Activated CD4-positive, alpha-beta T cell treated with anti-CD3 and anti-CD28 coated beads for 36 hours (primary cell): ENCODE measurements around the gene BRI3. TPM values are rescaled to one million over a fixed set of nuclear protein-coding genes. Genes with fewer than 3 reads are reported as not detected.
A peak's percentile ranks its signal among the peaks of the same experiment; 100 is the strongest.

ENCODE experiments used
- ATAC-seq: fragments of 200-7000 bp; cut with Tn5 transposase; one replicate; pipeline ENCODE4 v1.10.0; 2021; ENCODE audit warnings: mild to moderate bottlenecking, moderate library complexity
- CTCF ChIA-PET: fragments of 350-600 bp; sonication (Branson Sonifier 250); formaldehyde crosslinking; loops from one replicate; lab custom pipeline; 2021; ENCODE audit warnings: antibody characterized with exemption; lab: Charles Lee
- POLR2A ChIA-PET: fragments of 350-600 bp; sonication (Branson Sonifier 250); formaldehyde crosslinking; loops from one replicate; lab custom pipeline; 2021; ENCODE audit warnings: antibody characterized with exemption, inconsistent platforms; lab: Charles Lee
- DNase-seq: peaks from one replicate; pipeline ENCODE4 v3.0.0-alpha.2; 2020
- H3K27ac Mint-ChIP-seq: one replicate; pipeline ENCODE4 v1.8.0; 2021; ENCODE audit warnings: mixed read lengths
- H3K27me3 Mint-ChIP-seq: one replicate; pipeline ENCODE4 v1.8.0; 2021; ENCODE audit warnings: mixed read lengths
- H3K36me3 Mint-ChIP-seq: one replicate; pipeline ENCODE4 v1.8.0; 2021; ENCODE audit warnings: low read depth, mixed read lengths
- H3K4me1 Mint-ChIP-seq: one replicate; pipeline ENCODE4 v1.8.0; 2021; ENCODE audit warnings: mixed read lengths
- H3K4me3 Mint-ChIP-seq: one replicate; pipeline ENCODE4 v1.8.0; 2021; ENCODE audit warnings: mild to moderate bottlenecking, moderate library complexity, mixed read lengths
- H3K9me3 Mint-ChIP-seq: one replicate; pipeline ENCODE4 v1.8.0; 2021; ENCODE audit warnings: low read depth, mixed read lengths
- intact Hi-C, 2 experiments: fragments of 100-400 bp; cut with DNase I in 1 of 2; cut with micrococcal nuclease in 1 of 2; formaldehyde crosslinking; loops; one replicate each; pipeline versions ENCODE4 v1.14.2 to v1.15.1; 2022 to 2024; cut with DNase I, micrococcal nuclease
- total RNA-seq, 2 experiments: library from RNA; stranded (reverse); gene quantifications; one replicate each; pipeline ENCODE4 v1.2.3, GENCODE V29; 2021

The BRI3 gene
- total RNA-seq, 2 experiments from 2014 or later, result 45.1 to 47.6 TPM

GRCh38 chr7:98254516-98254915 lies 27.0 kb upstream of the BRI3 start:
- Mint-ChIP-seq H3K4me3 (no peak overlapping the region), H3K9me3 (no peaks in the 10 kb centered on the region), H3K36me3 (peaks cover 29% of the 10 kb centered on the region), H3K27me3 (no peaks in the 10 kb centered on the region), H3K4me1 (peaks cover 36% of the 10 kb centered on the region), H3K27ac (peak overlapping the region; percentile 84)
- intact Hi-C loops, result loop anchor here in 1 of 2 experiments (5.0 kb wide), 1 partner anchor 888 kb away; the partner anchor contains the start of gene SMURF1
- DNase-seq, result no peak
- ChIA-PET POLR2A (no interaction called here), CTCF (interaction anchor here (0.8 to 1.2 kb wide), 2 partner anchors 40 to 147 kb away, joined by 3 read pairs; partner anchors contain the start of gene BAIAP2L1)
- no peak for ATAC-seq

GRCh38 chr7:98254951-98255610 lies 26.4 kb upstream of the BRI3 start:
- Mint-ChIP-seq H3K36me3 (peaks cover 25% of the 10 kb centered on the region), H3K9me3 (no peaks in the 10 kb centered on the region), H3K27me3 (no peaks in the 10 kb centered on the region), H3K4me3 (no peak overlapping the region), H3K4me1 (peaks cover 30% of the 10 kb centered on the region), H3K27ac (peak overlapping the region; percentile 84)
- DNase-seq (peak; percentile 37), ATAC-seq (peak; percentile 1)
- CTCF ChIA-PET, result interaction anchor here (0.8 to 1.2 kb wide), 2 partner anchors 39 to 146 kb away, joined by 3 read pairs; partner anchors contain the start of gene BAIAP2L1
- POLR2A ChIA-PET, result no interaction called here
- intact Hi-C loops, result loop anchor here in 1 of 2 experiments (5.0 kb wide), 1 partner anchor 887 kb away; the partner anchor contains the start of gene SMURF1

GRCh38 chr7:98256431-98256830 lies 25.1 kb upstream of the BRI3 start:
- Mint-ChIP-seq H3K27ac (peak overlapping the region; percentile 29), H3K4me1 (peaks cover 24% of the 10 kb centered on the region), H3K36me3 (peaks cover 30% of the 10 kb centered on the region), H3K9me3 (no peaks in the 10 kb centered on the region), H3K27me3 (no peaks in the 10 kb centered on the region), H3K4me3 (no peak overlapping the region)
- ChIA-PET POLR2A (no interaction called here), CTCF (no interaction called here)
- ATAC-seq (no peak), DNase-seq (no peak)
- intact Hi-C loops, result no loop called here

GRCh38 chr7:98257701-98258100 lies 23.8 kb upstream of the BRI3 start:
- no peak for ATAC-seq
- CTCF ChIA-PET, result no interaction called here
- POLR2A ChIA-PET, result no interaction called here
- DNase-seq, result no peak
- Mint-ChIP-seq H3K4me1 (peaks cover 22% of the 10 kb centered on the region), H3K9me3 (no peaks in the 10 kb centered on the region), H3K36me3 (peaks cover 35% of the 10 kb centered on the region), H3K27ac (no peak overlapping the region), H3K4me3 (no peak overlapping the region), H3K27me3 (no peaks in the 10 kb centered on the region)
- intact Hi-C loops, result no loop called here

GRCh38 chr7:98265841-98266271 lies 15.6 kb upstream of the BRI3 start:
- Mint-ChIP-seq H3K9me3 (no peaks in the 10 kb centered on the region), H3K36me3 (peaks cover 15% of the 10 kb centered on the region), H3K27ac (peak overlapping the region; percentile 53), H3K4me3 (no peak overlapping the region), H3K27me3 (no peaks in the 10 kb centered on the region), H3K4me1 (peaks cover 5% of the 10 kb centered on the region)
- no peak for DNase-seq
- ChIA-PET CTCF (interaction anchor here (0.5 kb wide), 1 partner anchor 429 kb away, joined by 3 read pairs; no protein-coding TSS in a partner anchor), POLR2A (no interaction called here)
- intact Hi-C loops, result no loop called here
- ATAC-seq, result no peak

GRCh38 chr7:98266840-98267239 lies 14.6 kb upstream of the BRI3 start:
- Mint-ChIP-seq H3K4me1 (peaks cover 5% of the 10 kb centered on the region), H3K27me3 (no peaks in the 10 kb centered on the region), H3K27ac (no peak overlapping the region), H3K36me3 (peaks cover 12% of the 10 kb centered on the region), H3K9me3 (no peaks in the 10 kb centered on the region), H3K4me3 (no peak overlapping the region)
- DNase-seq, result no peak
- POLR2A ChIA-PET, result interaction anchor here (0.6 kb wide), 1 partner anchor 22 kb away, joined by 3 read pairs; no protein-coding TSS in a partner anchor
- CTCF ChIA-PET, result no interaction called here
- intact Hi-C loops, result no loop called here
- no peak for ATAC-seq

- Mint-ChIP-seq H3K4me1 (peaks cover 5% of the 10 kb centered on the region), H3K27me3 (no peaks in the 10 kb centered on the region), H3K27ac (no peak overlapping the region), H3K4me3 (no peak overlapping the region), H3K9me3 (no peaks in the 10 kb centered on the region), H3K36me3 (peaks cover 11% of the 10 kb centered on the region)
- ChIA-PET POLR2A (interaction anchor here (0.7 kb wide), 1 partner anchor 15 kb away, joined by 3 read pairs; no protein-coding TSS in a partner anchor), CTCF (no interaction called here)
- intact Hi-C loops, result no loop called here
- ATAC-seq (no peak), DNase-seq (no peak)
These were observed 14.2 kb upstream of the BRI3 start for GRCh38 chr7:98267303-98267702.

- H3K4me3 Mint-ChIP-seq, result no peak overlapping the region
- DNase-seq (no peak), ATAC-seq (no peak)
- no peak overlapping the region for H3K27ac Mint-ChIP-seq
- no peaks in the 10 kb centered on the region for H3K9me3 Mint-ChIP-seq
- no peaks in the 10 kb centered on the region for H3K27me3 Mint-ChIP-seq
- CTCF ChIA-PET, result no interaction called here
- POLR2A ChIA-PET, result interaction anchor here (0.7 kb wide), 1 partner anchor 13 kb away, joined by 3 read pairs; no protein-coding TSS in a partner anchor
- intact Hi-C loops, result no loop called here
- H3K4me1 Mint-ChIP-seq, result peaks cover 2% of the 10 kb centered on the region
- H3K36me3 Mint-ChIP-seq, result peaks cover 2% of the 10 kb centered on the region
These were observed 5.2 kb upstream of the BRI3 start for GRCh38 chr7:98276241-98276761.

- ATAC-seq (no peak), DNase-seq (no peak)
- Mint-ChIP-seq H3K27ac (no peak overlapping the region), H3K27me3 (no peaks in the 10 kb centered on the region), H3K9me3 (no peaks in the 10 kb centered on the region), H3K36me3 (peaks cover 6% of the 10 kb centered on the region), H3K4me1 (peaks cover 12% of the 10 kb centered on the region), H3K4me3 (no peak overlapping the region)
- intact Hi-C loops, result no loop called here
- POLR2A ChIA-PET, result no interaction called here
- CTCF ChIA-PET, result interaction anchor here (0.7 to 0.9 kb wide), 2 partner anchors 199 to 257 kb away, joined by 3 read pairs; no protein-coding TSS in a partner anchor
These were observed 3.1 kb upstream of the BRI3 start for GRCh38 chr7:98278408-98278807.

- no peaks in the 10 kb centered on the region for H3K27me3 Mint-ChIP-seq
- peaks cover 6% of the 10 kb centered on the region for H3K36me3 Mint-ChIP-seq
- ATAC-seq (no peak), DNase-seq (no peak)
- no peaks in the 10 kb centered on the region for H3K9me3 Mint-ChIP-seq
- H3K4me1 Mint-ChIP-seq, result peaks cover 15% of the 10 kb centered on the region
- POLR2A ChIA-PET, result no interaction called here
- no peak overlapping the region for H3K27ac Mint-ChIP-seq
- no peak overlapping the region for H3K4me3 Mint-ChIP-seq
- CTCF ChIA-PET, result interaction anchor here (0.7 to 0.9 kb wide), 2 partner anchors 200 to 258 kb away, joined by 3 read pairs; no protein-coding TSS in a partner anchor
- intact Hi-C loops, result no loop called here
These were observed 2.5 kb upstream of the BRI3 start for GRCh38 chr7:98278936-98279335.

- peak overlapping the region; percentile 69 for H3K4me3 Mint-ChIP-seq
- no peaks in the 10 kb centered on the region for H3K27me3 Mint-ChIP-seq
- ATAC-seq, result no peak
- peak overlapping the region; percentile 67 for H3K27ac Mint-ChIP-seq
- intact Hi-C loops, result loop anchor here (2.0 to 10.0 kb wide), 5 partner anchors 78 to 1102 kb away; partner anchors contain the start of genes BAIAP2L1 (in 1 of the 2) and LMTK2 (in 1 of the 2)
- H3K4me1 Mint-ChIP-seq, result peaks cover 27% of the 10 kb centered on the region
- no peak for DNase-seq
- ChIA-PET CTCF (interaction anchor here (0.6 to 1.1 kb wide), 2 partner anchors 18 to 123 kb away, joined by 4 to 5 read pairs; no protein-coding TSS in a partner anchor), POLR2A (interaction anchor here (0.8 to 1.2 kb wide), 2 partner anchors 30 to 172 kb away, joined by 3 to 5 read pairs; no protein-coding TSS in a partner anchor)
- no peaks in the 10 kb centered on the region for H3K9me3 Mint-ChIP-seq
- peaks cover 6% of the 10 kb centered on the region for H3K36me3 Mint-ChIP-seq
These were observed 1.2 kb upstream of the BRI3 start for GRCh38 chr7:98280296-98280695.
